Gastroesophageal sphincter (tissue), 4 donors: ENCODE data around the gene PCARE. TPM values are rescaled to one million over a fixed set of nuclear protein-coding genes. Genes with fewer than 3 reads are reported as not detected.

Experiments used
- ATAC-seq: fragments of 150-250 bp; one replicate; pipeline ENCODE4 v1.9.1; 2016; ENCODE audit warnings: mild to moderate bottlenecking, moderate library complexity
- H3K27ac ChIP-seq, 4 donors: fragments of 200-600 bp; sonication (generic) in 3 of 4; 1 replicate in 3 of 4; 2 replicates in 1 of 4; pipeline ENCODE4 v1.5.1; 2016 to 2019
- H3K27me3 ChIP-seq: fragments of 200-600 bp; sonication (generic); one replicate; pipeline ENCODE4 v1.5.1; 2019
- H3K36me3 ChIP-seq, 2 donors: fragments of 200-600 bp; sonication (generic); one replicate each; pipeline ENCODE4 v1.5.1; 2019; ENCODE audit warnings: control low read depth in 1 of 2
- H3K4me1 ChIP-seq, 3 donors: fragments of 200-600 bp; sonication (generic); 1 replicate in 2 of 3; 2 replicates in 1 of 3; pipeline ENCODE4 v1.5.1; 2016 to 2019; ENCODE audit warnings: control low read depth in 2 of 3
- H3K4me3 ChIP-seq, 2 donors: fragments of 200-600 bp; sonication (generic); one replicate each; pipeline ENCODE4 v1.5.1; 2019; ENCODE audit warnings: mild to moderate bottlenecking in 1 of 2, moderate library complexity in 1 of 2
- H3K9me3 ChIP-seq, 3 donors: fragments of 200-600 bp; sonication (generic); one replicate each; pipeline ENCODE4 v1.5.1; 2017 to 2019; ENCODE audit warnings: control low read depth in 2 of 3
- EP300 ChIP-seq: sonication (generic); formaldehyde crosslinking; IDR thresholded peaks from one replicate; pipeline ENCODE4 v1.6.1; 2017; ENCODE audit warnings: antibody characterized with exemption, mild to moderate bottlenecking
- POLR2A ChIP-seq, 2 donors: fragments of 450-650 bp; IDR thresholded peaks; one replicate each; pipeline ENCODE4 v1.6.1; 2017; ENCODE audit warnings: antibody characterized with exemption in 2 of 2, mild to moderate bottlenecking in 2 of 2, moderate library complexity in 1 of 2
- POLR2AphosphoS5 ChIP-seq: sonication (generic); formaldehyde crosslinking; IDR thresholded peaks from one replicate; pipeline ENCODE4 v1.6.1; 2017; ENCODE audit warnings: antibody characterized with exemption
- WGBS, 2 donors: methylation state at CpG; one replicate each; pipeline ENCODE4 v1.1.5; 2018; ENCODE audit warnings: low coverage in 1 of 2; 5-methylcytosine and 5-hydroxymethylcytosine counted together
- total RNA-seq, 4 donors: library from RNA; depleted of rRNA; stranded (reverse); fragments of >200 nt; gene quantifications; one replicate each; pipeline ENCODE4 v1.1.0, GENCODE V29; 2016
- TF ChIP-seq, protein P1 (sequence below), 4 experiments: fragments of 200-600 bp in 2 of 4; fragments of 450-650 bp in 2 of 4; sonication (generic) in 1 of 4; IDR thresholded peaks; one replicate each; pipeline ENCODE4 v1.5.1; 2017 to 2019; ENCODE audit warnings: antibody characterized with exemption in 4 of 4, mild to moderate bottlenecking in 2 of 4, moderate library complexity in 2 of 4

The PCARE gene
- total RNA-seq, 4 donors from 2014 or later, result under 0.01 TPM; not detected in 3

DNA sequence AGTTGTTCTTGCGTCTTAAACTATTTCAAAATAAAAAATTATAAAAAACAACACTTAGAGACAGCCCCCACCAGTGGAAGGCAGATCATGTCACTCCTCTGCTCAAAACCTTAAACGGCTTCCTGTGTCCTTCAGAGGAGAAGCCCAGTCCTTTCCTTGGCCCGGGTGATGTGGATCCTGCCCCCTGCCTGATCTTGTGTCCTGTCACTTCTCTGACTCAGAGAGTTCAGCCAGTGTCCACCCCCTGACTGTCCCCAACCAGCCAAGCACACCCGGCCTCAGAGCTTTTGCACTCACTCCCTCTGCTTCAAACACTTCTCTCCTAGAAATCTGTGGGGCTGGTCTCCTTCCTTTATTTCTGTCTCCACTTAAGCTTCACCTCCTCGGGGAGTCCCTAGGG is 57.8 kb downstream of the PCARE start:
- TF ChIP-seq, protein P1, sequence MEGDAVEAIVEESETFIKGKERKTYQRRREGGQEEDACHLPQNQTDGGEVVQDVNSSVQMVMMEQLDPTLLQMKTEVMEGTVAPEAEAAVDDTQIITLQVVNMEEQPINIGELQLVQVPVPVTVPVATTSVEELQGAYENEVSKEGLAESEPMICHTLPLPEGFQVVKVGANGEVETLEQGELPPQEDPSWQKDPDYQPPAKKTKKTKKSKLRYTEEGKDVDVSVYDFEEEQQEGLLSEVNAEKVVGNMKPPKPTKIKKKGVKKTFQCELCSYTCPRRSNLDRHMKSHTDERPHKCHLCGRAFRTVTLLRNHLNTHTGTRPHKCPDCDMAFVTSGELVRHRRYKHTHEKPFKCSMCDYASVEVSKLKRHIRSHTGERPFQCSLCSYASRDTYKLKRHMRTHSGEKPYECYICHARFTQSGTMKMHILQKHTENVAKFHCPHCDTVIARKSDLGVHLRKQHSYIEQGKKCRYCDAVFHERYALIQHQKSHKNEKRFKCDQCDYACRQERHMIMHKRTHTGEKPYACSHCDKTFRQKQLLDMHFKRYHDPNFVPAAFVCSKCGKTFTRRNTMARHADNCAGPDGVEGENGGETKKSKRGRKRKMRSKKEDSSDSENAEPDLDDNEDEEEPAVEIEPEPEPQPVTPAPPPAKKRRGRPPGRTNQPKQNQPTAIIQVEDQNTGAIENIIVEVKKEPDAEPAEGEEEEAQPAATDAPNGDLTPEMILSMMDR (IDR thresholded peaks at IDR 0.05), result no peak
- Histone ChIP-seq H3K27ac (peak overlapping the region in 2 of 4 donors; percentile 17 to 24), H3K9me3 (no peaks in the 10 kb centered on the region), H3K36me3 (no peaks in the 10 kb centered on the region), H3K4me3 (no peak overlapping the region), H3K4me1 (peaks cover 2 to 26% (median 15%) of the 10 kb centered on the region in 3 donors), H3K27me3 (no peaks in the 10 kb centered on the region)
- ATAC-seq, result no peak
- WGBS, 2 donors, result 62 to 65% methylated on average over 4 to 5 of the region's 5 CpGs

- WGBS, 2 donors, result 68 to 71% methylated on average over 8 to 17 of the region's 17 CpGs
- Histone ChIP-seq H3K36me3 (no peaks in the 10 kb centered on the region), H3K4me1 (peaks cover 5 to 32% (median 21%) of the 10 kb centered on the region in 3 donors), H3K4me3 (no peak overlapping the region), H3K9me3 (no peaks in the 10 kb centered on the region), H3K27ac (peak overlapping the region in 3 of 4 donors; percentile 45 to 60 (median 49)), H3K27me3 (no peaks in the 10 kb centered on the region)
- no peak for ATAC-seq
- TF ChIP-seq POLR2AphosphoS5, result no peak
- TF ChIP-seq, protein P1 (IDR thresholded peaks at IDR 0.05), result no peak
- TF ChIP-seq POLR2A (IDR thresholded peaks at IDR 0.05), result no peak
- no peak for TF ChIP-seq EP300
These were observed 58.4 kb downstream of the PCARE start for GRCh38 chr2:29015701-29016470.

DNA sequence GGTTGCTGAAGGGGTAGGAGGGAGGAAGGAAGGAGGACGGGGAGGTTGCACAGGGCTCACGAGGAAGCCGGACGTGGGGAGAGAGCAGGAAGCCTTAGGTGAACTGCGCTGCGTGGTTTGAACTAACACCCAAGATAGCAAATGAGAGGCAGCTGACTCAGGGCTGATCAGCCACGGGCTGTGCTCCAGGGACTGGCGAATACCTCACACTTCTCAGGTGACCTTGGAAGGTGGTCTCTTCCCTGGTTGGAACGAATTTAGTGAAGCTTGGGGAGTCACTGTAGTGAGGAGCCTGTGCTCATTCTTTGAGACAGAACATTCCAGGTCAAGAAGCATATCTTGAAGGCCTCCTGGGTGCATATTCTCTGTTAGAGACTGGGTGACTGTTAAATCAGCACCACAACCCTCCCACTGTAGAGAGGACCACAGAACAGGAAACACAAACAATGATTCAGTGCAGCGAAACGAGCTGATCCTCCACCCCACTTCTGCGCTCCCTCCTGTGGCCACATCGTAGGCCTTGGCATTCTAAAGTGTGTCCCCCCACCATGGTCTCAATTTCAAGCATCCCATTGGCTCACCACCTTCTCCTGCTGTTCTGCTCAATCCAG is 59.4 kb downstream of the PCARE start:
- Histone ChIP-seq H3K4me3 (no peak overlapping the region), H3K4me1 (peaks cover 5 to 40% (median 24%) of the 10 kb centered on the region in 3 donors), H3K36me3 (no peaks in the 10 kb centered on the region), H3K9me3 (no peaks in the 10 kb centered on the region), H3K27me3 (no peaks in the 10 kb centered on the region), H3K27ac (peak overlapping the region in 2 of 4 donors; percentile 45 to 49)
- TF ChIP-seq POLR2A (IDR thresholded peaks at IDR 0.05) (no peak), POLR2AphosphoS5 (no peak), EP300 (no peak)
- TF ChIP-seq, protein P1 (IDR thresholded peaks at IDR 0.05), result no peak
- 24 to 54% methylated on average over 2 to 13 of the region's 13 CpGs for WGBS, 2 donors
- ATAC-seq, result no peak

GRCh38 chr2:29014331-29014730 is 60.0 kb downstream of the PCARE start:
- peak overlapping the region in 1 of 4 donors; percentile 38 for H3K27ac ChIP-seq
- no peak for TF ChIP-seq POLR2AphosphoS5
- TF ChIP-seq POLR2A (IDR thresholded peaks at IDR 0.05), result no peak
- TF ChIP-seq EP300, result no peak
- TF ChIP-seq, protein P1 (IDR thresholded peaks at IDR 0.05), result no peak
- no peaks in the 10 kb centered on the region for H3K9me3 ChIP-seq
- H3K4me3 ChIP-seq, result no peak overlapping the region
- WGBS, 2 donors, result 68 to 80% methylated on average over 1 to 2 of the region's 8 CpGs
- no peaks in the 10 kb centered on the region for H3K36me3 ChIP-seq
- H3K4me1 ChIP-seq, result peaks cover 5 to 40% (median 24%) of the 10 kb centered on the region in 3 donors
- H3K27me3 ChIP-seq, result no peaks in the 10 kb centered on the region
- no peak for ATAC-seq
